Right atrium auricular region (tissue), 2 donors: ENCODE measurements around the gene CLIP3. TPM values are rescaled to one million over a fixed set of nuclear protein-coding genes. Genes with fewer than 3 reads are reported as not detected.
A peak's percentile ranks its signal among the peaks of the same experiment; 100 is the strongest.

Experiments
- DNase-seq: peaks from one replicate; pipeline ENCODE4 v3.0.0-alpha.2; 2019; ENCODE audit warnings: low spot score
- H3K27ac ChIP-seq, 2 donors: fragments of 200-600 bp; sonication (generic); 1 replicate in 1 of 2; 2 replicates in 1 of 2; pipeline ENCODE4 v1.5.1; 2016 to 2019
- H3K27me3 ChIP-seq, 2 donors: fragments of 200-600 bp; sonication (generic); one replicate each; pipeline versions ENCODE4 v1.5.1 to v1.6.0; 2017 to 2019
- H3K36me3 ChIP-seq: fragments of 200-600 bp; sonication (generic); one replicate; pipeline ENCODE4 v1.5.1; 2016
- H3K4me1 ChIP-seq, 2 donors: fragments of 200-600 bp; sonication (generic); one replicate each; pipeline versions ENCODE4 v1.5.1 to v1.6.0; 2017 to 2019
- H3K4me3 ChIP-seq, 2 donors: fragments of 200-600 bp; sonication (generic); 1 replicate in 1 of 2; 2 replicates in 1 of 2; pipeline ENCODE4 v1.5.1; 2017 to 2019; ENCODE audit warnings: mild to moderate bottlenecking in 1 of 2, moderate library complexity in 1 of 2
- H3K9me3 ChIP-seq, 2 donors: fragments of 200-600 bp; sonication (generic); one replicate each; pipeline ENCODE4 v1.5.1; 2019
- total RNA-seq, 2 donors: library from RNA; depleted of rRNA; stranded (reverse); fragments of >200 nt; gene quantifications; one replicate each; pipeline ENCODE4 v1.1.0, GENCODE V29; 2016
- TF ChIP-seq, protein P1 (sequence below), 2 donors: fragments of 200-600 bp; sonication (generic); IDR thresholded peaks; one replicate each; pipeline ENCODE4 v1.5.1; 2019; ENCODE audit warnings: antibody characterized with exemption in 2 of 2

Gene CLIP3
- total RNA-seq, 2 donors from 2014 or later = 5.1 to 10.7 TPM

DNA sequence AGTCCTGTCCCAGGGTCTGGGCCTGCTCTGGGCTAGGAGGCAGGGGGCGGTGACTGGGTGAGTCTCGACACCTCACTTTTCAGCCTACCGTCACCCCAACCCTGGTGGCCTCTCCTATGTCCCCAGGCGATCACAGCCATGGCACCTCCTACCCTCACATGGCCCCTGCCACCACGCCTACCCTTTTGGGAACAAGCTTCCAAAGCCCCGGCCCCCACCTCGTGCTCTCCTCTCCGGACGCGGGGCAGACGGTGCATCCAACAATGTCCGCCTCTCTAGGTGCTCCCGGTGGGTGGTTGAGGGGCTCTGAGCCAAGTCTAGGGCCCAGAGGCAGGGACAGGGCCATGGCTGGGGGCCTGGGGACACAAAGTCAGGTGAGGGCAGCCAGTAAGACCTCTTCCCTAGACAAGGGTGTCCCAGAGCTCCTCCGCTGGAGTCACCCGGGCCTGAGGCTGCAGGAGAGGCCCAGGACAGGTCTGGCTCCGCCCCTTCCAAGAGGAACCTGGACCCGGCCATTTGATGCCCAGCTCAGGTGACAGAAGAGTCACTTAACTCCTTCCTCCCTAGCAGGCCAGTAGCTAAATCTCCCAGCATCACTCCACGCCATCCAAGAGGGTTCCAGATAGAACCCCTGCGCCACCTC lies 24.2 kb downstream of the CLIP3 start, which contains the start of gene SYNE4:
SYNE4 (minus strand) TSS at position 478 of the 643 bp plus-strand sequence; CDS start at position 346, 132 bp downstream.
- Histone ChIP-seq H3K36me3 (no peaks in the 10 kb centered on the region), H3K27me3 (no peaks in the 10 kb centered on the region), H3K4me3 (peak within 1 kb of the TSS; percentile 34 to 52), H3K9me3 (no peaks in the 10 kb centered on the region), H3K4me1 (peaks cover 0 to 22% of the 10 kb centered on the region in 2 donors), H3K27ac (peak within 1 kb of the TSS in 1 of 2 donors; percentile 54)
- no peak for DNase-seq
- TF ChIP-seq, protein P1, sequence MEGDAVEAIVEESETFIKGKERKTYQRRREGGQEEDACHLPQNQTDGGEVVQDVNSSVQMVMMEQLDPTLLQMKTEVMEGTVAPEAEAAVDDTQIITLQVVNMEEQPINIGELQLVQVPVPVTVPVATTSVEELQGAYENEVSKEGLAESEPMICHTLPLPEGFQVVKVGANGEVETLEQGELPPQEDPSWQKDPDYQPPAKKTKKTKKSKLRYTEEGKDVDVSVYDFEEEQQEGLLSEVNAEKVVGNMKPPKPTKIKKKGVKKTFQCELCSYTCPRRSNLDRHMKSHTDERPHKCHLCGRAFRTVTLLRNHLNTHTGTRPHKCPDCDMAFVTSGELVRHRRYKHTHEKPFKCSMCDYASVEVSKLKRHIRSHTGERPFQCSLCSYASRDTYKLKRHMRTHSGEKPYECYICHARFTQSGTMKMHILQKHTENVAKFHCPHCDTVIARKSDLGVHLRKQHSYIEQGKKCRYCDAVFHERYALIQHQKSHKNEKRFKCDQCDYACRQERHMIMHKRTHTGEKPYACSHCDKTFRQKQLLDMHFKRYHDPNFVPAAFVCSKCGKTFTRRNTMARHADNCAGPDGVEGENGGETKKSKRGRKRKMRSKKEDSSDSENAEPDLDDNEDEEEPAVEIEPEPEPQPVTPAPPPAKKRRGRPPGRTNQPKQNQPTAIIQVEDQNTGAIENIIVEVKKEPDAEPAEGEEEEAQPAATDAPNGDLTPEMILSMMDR (IDR thresholded peaks at IDR 0.05) = no peak

DNA sequence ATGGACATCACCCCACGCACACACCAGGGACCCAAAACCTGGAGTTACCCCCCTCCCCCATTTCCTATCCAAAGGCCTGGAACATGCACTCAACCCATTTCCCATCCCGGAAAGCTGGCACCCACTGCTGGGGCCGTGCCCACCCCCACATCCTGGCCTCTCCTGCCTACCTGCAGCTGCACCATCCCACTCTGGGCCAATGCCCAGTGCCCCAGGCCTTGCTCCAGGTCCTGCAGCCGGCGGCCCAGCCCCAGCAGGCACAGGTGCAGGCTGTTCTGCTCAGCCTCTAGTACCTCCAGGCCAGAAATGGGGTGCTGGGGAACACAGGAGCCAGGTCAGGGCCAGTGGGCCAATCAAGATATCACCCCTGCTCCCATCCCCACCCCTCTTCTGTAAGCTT lies 25.7 kb downstream of the CLIP3 start:
- Histone ChIP-seq H3K36me3 (no peaks in the 10 kb centered on the region), H3K27ac (no peak overlapping the region), H3K27me3 (no peaks in the 10 kb centered on the region), H3K9me3 (no peaks in the 10 kb centered on the region), H3K4me1 (peaks cover 0 to 17% of the 10 kb centered on the region in 2 donors), H3K4me3 (no peak overlapping the region)
- TF ChIP-seq, protein P1 (IDR thresholded peaks at IDR 0.05) = no peak
- DNase-seq = no peak

DNA sequence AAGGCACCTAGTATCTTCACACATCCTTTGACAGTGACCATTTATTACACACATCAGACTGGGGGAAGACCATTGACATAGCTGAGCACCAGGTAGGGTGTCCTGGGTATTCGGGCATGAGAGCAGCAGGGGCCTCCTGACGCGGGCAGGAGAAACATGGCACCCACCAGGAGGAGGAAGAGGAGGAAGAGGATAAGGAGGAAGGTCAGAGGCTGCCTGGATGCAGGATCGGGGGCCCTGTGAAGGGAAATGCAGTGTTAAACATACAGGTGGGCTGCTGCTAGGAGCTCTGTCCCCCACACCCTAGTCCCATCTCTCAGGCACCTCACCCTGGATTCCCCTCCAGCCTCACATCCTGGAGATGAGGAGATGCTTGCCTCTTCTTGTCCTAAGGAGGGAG lies 29.4 kb downstream of the CLIP3 start:
- DNase-seq = no peak
- TF ChIP-seq, protein P1 (IDR thresholded peaks at IDR 0.05) = no peak
- no peaks in the 10 kb centered on the region for H3K9me3 ChIP-seq
- no peak overlapping the region for H3K27ac ChIP-seq
- H3K4me3 ChIP-seq = no peak overlapping the region
- peaks cover 0 to 16% of the 10 kb centered on the region in 2 donors for H3K4me1 ChIP-seq
- H3K27me3 ChIP-seq = no peaks in the 10 kb centered on the region
- peaks cover 2% of the 10 kb centered on the region for H3K36me3 ChIP-seq

DNA sequence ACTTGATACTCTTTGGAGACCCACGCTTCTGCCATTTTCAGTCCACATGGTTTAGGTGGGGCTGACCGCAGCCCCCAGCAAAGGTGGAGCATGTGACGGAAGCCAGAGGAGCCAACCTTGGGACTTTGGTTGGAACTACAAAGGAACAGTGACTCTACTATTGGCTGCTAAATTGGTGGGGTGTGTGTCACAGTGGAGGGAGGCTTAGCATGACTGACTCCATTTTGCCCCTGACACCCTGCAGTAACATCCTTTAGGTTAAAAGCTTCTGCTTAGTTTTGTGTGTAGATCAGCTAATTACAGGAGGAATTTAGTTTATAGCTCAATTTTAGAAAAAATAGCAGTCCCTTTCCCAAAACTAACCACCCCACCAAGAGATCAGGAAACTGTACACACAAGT lies 31.1 kb downstream of the CLIP3 start:
- Histone ChIP-seq H3K4me1 (peaks cover 0 to 23% of the 10 kb centered on the region in 2 donors), H3K27ac (no peak overlapping the region), H3K27me3 (no peaks in the 10 kb centered on the region), H3K9me3 (no peaks in the 10 kb centered on the region), H3K36me3 (peaks cover 4% of the 10 kb centered on the region), H3K4me3 (no peak overlapping the region)
- TF ChIP-seq, protein P1 (IDR thresholded peaks at IDR 0.05) = no peak
- no peak for DNase-seq

DNA sequence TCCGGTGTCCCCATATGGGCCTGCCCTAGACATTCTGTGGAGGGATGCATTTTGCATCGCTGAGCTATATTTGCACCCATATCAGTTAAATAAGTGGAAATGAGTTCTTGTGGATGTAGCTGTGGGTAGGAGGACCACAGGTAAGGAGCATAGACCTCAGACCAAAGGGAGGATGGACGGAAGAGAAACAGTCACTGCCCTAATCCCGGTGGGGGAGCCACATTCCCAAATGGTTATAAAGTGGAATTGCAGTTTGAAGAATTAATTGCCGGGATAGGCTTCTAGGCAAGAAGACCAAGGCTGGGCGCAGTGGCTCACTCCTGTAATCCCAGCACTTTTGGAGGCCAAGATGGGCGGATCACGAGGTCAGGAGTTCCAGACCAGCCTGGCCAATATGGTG lies 35.9 kb downstream of the CLIP3 start:
- Histone ChIP-seq H3K4me3 (no peak overlapping the region), H3K27ac (no peak overlapping the region), H3K9me3 (no peaks in the 10 kb centered on the region), H3K36me3 (peaks cover 4% of the 10 kb centered on the region), H3K4me1 (peaks cover 0 to 44% of the 10 kb centered on the region in 2 donors), H3K27me3 (no peaks in the 10 kb centered on the region)
- TF ChIP-seq, protein P1 (IDR thresholded peaks at IDR 0.05) = no peak
- no peak for DNase-seq
